SK-N-SH (cell line): ENCODE measurements around the gene KIAA0319L.

Source experiments
- CHD2 ChIP-seq: fragments of 150-350 bp; IDR thresholded peaks from 2 replicates; pipeline ENCODE4 v1.6.1; 2018; ENCODE audit warnings: low read length; ENCODE audit not compliant: partially characterized antibody
- POLR2AphosphoS5 ChIP-seq: IDR thresholded peaks from 2 replicates; pipeline ENCODE4 v1.6.1; 2012; ENCODE audit warnings: low read depth, low read length
- TCF12 ChIP-seq: IDR thresholded peaks from 2 replicates; pipeline ENCODE4 v1.4.0; 2012
- TF ChIP-seq, protein P1 (sequence below): fragments of 200-600 bp; sonication (generic); IDR thresholded peaks from 2 replicates; pipeline ENCODE4 v1.6.1; 2017; ENCODE audit warnings: antibody characterized with exemption, mild to moderate bottlenecking, moderate library complexity
- TF ChIP-seq, protein P2 (sequence below): IDR thresholded peaks from 2 replicates; pipeline ENCODE4 v1.6.1; 2012; ENCODE audit warnings: mild to moderate bottlenecking, low read depth, low read length, moderate library complexity
- TF ChIP-seq, protein P3 (sequence below): IDR thresholded peaks from 2 replicates; pipeline ENCODE4 v1.4.0; 2012; ENCODE audit warnings: low read depth, borderline replicate concordance

DNA sequence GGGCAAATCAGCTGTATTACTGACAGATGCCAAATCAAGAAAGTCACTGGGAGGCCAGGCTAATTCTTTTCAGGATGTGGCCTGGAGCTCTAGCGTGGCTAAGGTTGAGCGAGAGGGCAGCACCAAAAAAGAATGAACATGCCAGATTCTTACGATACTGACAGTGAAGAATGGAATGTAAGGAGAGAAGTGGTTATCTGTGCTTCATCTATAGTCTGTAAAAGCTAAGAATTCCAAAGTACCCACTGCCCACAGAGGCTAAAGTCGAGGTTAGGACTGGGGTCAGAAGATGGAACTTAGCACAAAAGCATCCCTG is 48.6 kb upstream of the KIAA0319L start:
- TF ChIP-seq POLR2AphosphoS5 = no peak; the same call in 1 of the 2 replicates
- TF ChIP-seq, protein P1, sequence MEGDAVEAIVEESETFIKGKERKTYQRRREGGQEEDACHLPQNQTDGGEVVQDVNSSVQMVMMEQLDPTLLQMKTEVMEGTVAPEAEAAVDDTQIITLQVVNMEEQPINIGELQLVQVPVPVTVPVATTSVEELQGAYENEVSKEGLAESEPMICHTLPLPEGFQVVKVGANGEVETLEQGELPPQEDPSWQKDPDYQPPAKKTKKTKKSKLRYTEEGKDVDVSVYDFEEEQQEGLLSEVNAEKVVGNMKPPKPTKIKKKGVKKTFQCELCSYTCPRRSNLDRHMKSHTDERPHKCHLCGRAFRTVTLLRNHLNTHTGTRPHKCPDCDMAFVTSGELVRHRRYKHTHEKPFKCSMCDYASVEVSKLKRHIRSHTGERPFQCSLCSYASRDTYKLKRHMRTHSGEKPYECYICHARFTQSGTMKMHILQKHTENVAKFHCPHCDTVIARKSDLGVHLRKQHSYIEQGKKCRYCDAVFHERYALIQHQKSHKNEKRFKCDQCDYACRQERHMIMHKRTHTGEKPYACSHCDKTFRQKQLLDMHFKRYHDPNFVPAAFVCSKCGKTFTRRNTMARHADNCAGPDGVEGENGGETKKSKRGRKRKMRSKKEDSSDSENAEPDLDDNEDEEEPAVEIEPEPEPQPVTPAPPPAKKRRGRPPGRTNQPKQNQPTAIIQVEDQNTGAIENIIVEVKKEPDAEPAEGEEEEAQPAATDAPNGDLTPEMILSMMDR = no peak
- TF ChIP-seq CHD2 = no peak
- TF ChIP-seq, protein P2, sequence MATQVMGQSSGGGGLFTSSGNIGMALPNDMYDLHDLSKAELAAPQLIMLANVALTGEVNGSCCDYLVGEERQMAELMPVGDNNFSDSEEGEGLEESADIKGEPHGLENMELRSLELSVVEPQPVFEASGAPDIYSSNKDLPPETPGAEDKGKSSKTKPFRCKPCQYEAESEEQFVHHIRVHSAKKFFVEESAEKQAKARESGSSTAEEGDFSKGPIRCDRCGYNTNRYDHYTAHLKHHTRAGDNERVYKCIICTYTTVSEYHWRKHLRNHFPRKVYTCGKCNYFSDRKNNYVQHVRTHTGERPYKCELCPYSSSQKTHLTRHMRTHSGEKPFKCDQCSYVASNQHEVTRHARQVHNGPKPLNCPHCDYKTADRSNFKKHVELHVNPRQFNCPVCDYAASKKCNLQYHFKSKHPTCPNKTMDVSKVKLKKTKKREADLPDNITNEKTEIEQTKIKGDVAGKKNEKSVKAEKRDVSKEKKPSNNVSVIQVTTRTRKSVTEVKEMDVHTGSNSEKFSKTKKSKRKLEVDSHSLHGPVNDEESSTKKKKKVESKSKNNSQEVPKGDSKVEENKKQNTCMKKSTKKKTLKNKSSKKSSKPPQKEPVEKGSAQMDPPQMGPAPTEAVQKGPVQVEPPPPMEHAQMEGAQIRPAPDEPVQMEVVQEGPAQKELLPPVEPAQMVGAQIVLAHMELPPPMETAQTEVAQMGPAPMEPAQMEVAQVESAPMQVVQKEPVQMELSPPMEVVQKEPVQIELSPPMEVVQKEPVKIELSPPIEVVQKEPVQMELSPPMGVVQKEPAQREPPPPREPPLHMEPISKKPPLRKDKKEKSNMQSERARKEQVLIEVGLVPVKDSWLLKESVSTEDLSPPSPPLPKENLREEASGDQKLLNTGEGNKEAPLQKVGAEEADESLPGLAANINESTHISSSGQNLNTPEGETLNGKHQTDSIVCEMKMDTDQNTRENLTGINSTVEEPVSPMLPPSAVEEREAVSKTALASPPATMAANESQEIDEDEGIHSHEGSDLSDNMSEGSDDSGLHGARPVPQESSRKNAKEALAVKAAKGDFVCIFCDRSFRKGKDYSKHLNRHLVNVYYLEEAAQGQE = no peak
- TF ChIP-seq, protein P3, sequence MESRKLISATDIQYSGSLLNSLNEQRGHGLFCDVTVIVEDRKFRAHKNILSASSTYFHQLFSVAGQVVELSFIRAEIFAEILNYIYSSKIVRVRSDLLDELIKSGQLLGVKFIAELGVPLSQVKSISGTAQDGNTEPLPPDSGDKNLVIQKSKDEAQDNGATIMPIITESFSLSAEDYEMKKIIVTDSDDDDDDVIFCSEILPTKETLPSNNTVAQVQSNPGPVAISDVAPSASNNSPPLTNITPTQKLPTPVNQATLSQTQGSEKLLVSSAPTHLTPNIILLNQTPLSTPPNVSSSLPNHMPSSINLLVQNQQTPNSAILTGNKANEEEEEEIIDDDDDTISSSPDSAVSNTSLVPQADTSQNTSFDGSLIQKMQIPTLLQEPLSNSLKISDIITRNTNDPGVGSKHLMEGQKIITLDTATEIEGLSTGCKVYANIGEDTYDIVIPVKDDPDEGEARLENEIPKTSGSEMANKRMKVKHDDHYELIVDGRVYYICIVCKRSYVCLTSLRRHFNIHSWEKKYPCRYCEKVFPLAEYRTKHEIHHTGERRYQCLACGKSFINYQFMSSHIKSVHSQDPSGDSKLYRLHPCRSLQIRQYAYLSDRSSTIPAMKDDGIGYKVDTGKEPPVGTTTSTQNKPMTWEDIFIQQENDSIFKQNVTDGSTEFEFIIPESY = no peak
- peak; percentile 61 for TF ChIP-seq TCF12
